Activated CD4-positive, alpha-beta memory T cell treated with anti-CD3 and anti-CD28 coated beads, Interleukin-2, amount 10 ng/mL, durations not matched to agents 7 days and 5 days (primary cell): ENCODE data around the gene FBXO39. TPM values are rescaled to one million over a fixed set of nuclear protein-coding genes. Genes with fewer than 3 reads are reported as not detected.
A peak's percentile ranks its signal among the peaks of the same experiment; 100 is the strongest.

ENCODE experiments used
- CTCF ChIA-PET: fragments of 350-600 bp; sonication (Branson Sonifier 250); formaldehyde crosslinking; loops from one replicate; lab custom pipeline; 2021; ENCODE audit warnings: antibody characterized with exemption, inconsistent platforms; lab: Charles Lee
- POLR2A ChIA-PET: fragments of 350-600 bp; sonication (Branson Sonifier 250); formaldehyde crosslinking; loops from one replicate; lab custom pipeline; 2021; ENCODE audit warnings: antibody characterized with exemption; lab: Charles Lee
- DNase-seq: peaks from one replicate; pipeline ENCODE4 v3.0.0-alpha.2; 2020
- H3K27ac Mint-ChIP-seq: one replicate; pipeline ENCODE4 v1.8.0; 2021; ENCODE audit warnings: mild to moderate bottlenecking, mixed read lengths
- H3K27me3 Mint-ChIP-seq: one replicate; pipeline ENCODE4 v1.8.0; 2021; ENCODE audit warnings: mixed read lengths
- H3K36me3 Mint-ChIP-seq: one replicate; pipeline ENCODE4 v1.8.0; 2021; ENCODE audit warnings: low read depth, mixed read lengths
- H3K4me1 Mint-ChIP-seq: one replicate; pipeline ENCODE4 v1.8.0; 2021; ENCODE audit warnings: mixed read lengths
- H3K4me3 Mint-ChIP-seq: one replicate; pipeline ENCODE4 v1.8.0; 2021; ENCODE audit warnings: mild to moderate bottlenecking, mixed read lengths
- H3K9me3 Mint-ChIP-seq: one replicate; pipeline ENCODE4 v1.8.0; 2021; ENCODE audit warnings: mixed read lengths
- total RNA-seq, 2 experiments: library from RNA; stranded (reverse); gene quantifications; one replicate each; pipeline ENCODE4 v1.2.3, GENCODE V29; 2021

The FBXO39 gene
- total RNA-seq, 2 experiments from 2014 or later = 1.1 to 1.7 TPM

DNA sequence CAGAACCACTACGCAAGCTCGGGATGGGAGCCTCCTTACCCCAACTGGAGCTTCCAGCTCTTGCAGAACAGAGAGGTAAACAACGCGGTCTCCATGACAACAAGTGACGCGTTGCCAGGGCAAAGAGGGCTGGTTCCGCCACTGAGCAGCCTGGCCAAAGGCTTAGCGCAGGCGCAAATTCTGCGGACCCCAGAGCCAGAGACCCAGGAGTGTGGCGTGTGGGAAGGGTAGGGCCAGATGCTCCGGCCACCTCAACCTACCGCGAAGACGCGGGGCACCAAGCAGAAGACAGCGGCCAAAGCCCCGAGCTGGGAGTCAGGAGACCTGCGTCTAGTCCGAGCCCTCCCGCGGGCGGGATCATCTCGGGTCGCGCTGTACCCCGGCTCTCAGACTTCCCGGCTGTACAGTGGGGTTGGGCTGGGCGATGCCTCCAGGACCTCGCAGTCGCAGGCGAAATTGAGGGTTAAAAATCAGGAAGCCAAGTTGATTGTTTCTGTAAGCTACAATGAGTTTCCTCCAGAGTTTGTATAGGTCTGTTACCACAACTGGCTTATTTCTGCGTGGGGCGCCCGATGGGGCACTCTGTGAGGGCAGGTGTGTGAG, 55.7 kb downstream of the FBXO39 start, which contains the start of gene TEKT1:
TEKT1 (minus strand) TSS at position 69 of the 603 bp plus-strand sequence. CDS start 1,353 bp downstream, outside the sequence.
- Mint-ChIP-seq H3K4me3 (peak within 1 kb of the TSS; percentile 45), H3K27ac (no peak within 1 kb of the TSS), H3K36me3 (no peaks in the 10 kb centered on the region), H3K27me3 (peaks cover 61% of the 10 kb centered on the region), H3K4me1 (peaks cover 5% of the 10 kb centered on the region), H3K9me3 (no peaks in the 10 kb centered on the region)
- ChIA-PET CTCF (interaction anchor here (1.0 to 1.6 kb wide), 3 partner anchors 12 to 173 kb away, joined by 4 to 10 read pairs (median 4); no protein-coding TSS in a partner anchor), POLR2A (interaction anchor here (0.6 to 1.0 kb wide), 2 partner anchors 68 to 75 kb away, joined by 3 read pairs; no protein-coding TSS in a partner anchor)
- DNase-seq = peak; percentile 70

Other genes starting within 250 kb of the FBXO39 start
- gene PITPNM3, start 219.7 kb upstream of the FBXO39 start, total RNA-seq = under 1 TPM; 0.53 to 0.63 TPM
- gene KIAA0753, start 135.5 kb upstream of the FBXO39 start, total RNA-seq = 10 to 100 TPM; 13.0 to 14.6 TPM
- 10 to 100 TPM; 70.6 to 71.1 TPM for gene TXNDC17, start 135.2 kb upstream of the FBXO39 start, total RNA-seq
- 10 to 100 TPM; 26.0 to 26.3 TPM for gene MED31, start 124.6 kb upstream of the FBXO39 start, total RNA-seq
- gene C17orf100, start 124.5 kb upstream of the FBXO39 start, total RNA-seq = 1 to 10 TPM; 1.1 to 1.9 TPM
- gene SLC13A5, start 62.8 kb upstream of the FBXO39 start, total RNA-seq = not detected
- 100 to 1,000 TPM; 408 TPM for gene XAF1, start 20.2 kb upstream of the FBXO39 start, total RNA-seq
- not detected for gene TEKT1, start 55.5 kb downstream of the FBXO39 start, total RNA-seq
- not detected for gene ALOX12, start 219.8 kb downstream of the FBXO39 start, total RNA-seq
- gene RNASEK, start 236.4 kb downstream of the FBXO39 start, total RNA-seq = 100 to 1,000 TPM; 187 to 194 TPM
- under 1 TPM; 0.80 to 0.88 TPM for gene BCL6B, start 246.8 kb downstream of the FBXO39 start, total RNA-seq